Fibroblast of lung (primary cell): ENCODE data around the gene BTK. TPM values are rescaled to one million over a fixed set of nuclear protein-coding genes. Genes with fewer than 3 reads are reported as not detected.

Experiments
- DNase-seq, 2 donors: peaks; one replicate each; pipeline versions ENCODE4 v3.0.0 to v3.0.0-alpha.2; 2010; ENCODE audit warnings: low read depth in 2 of 2
- H2AFZ ChIP-seq: 2 replicates; pipeline ENCODE4 v1.5.1; 2012; ENCODE audit warnings: low read length, control low read depth, inconsistent platforms
- H3K27ac ChIP-seq: 2 replicates; pipeline ENCODE4 v1.5.1; 2011; ENCODE audit warnings: low read length, control low read depth; ENCODE audit not compliant: insufficient read depth
- H3K27me3 ChIP-seq: 2 replicates; pipeline ENCODE4 v1.5.1; 2011; ENCODE audit warnings: mild to moderate bottlenecking, low read length; ENCODE audit not compliant: control insufficient read depth, insufficient read depth
- H3K36me3 ChIP-seq: 2 replicates; pipeline ENCODE4 v1.5.1; 2011; ENCODE audit warnings: low read length; ENCODE audit not compliant: control insufficient read depth, insufficient read depth
- H3K4me1 ChIP-seq: 2 replicates; pipeline ENCODE4 v1.5.1; 2011; ENCODE audit warnings: low read length; ENCODE audit not compliant: control insufficient read depth, insufficient read depth; ENCODE audit errors: extremely low read depth
- H3K4me2 ChIP-seq: 2 replicates; pipeline ENCODE4 v1.5.1; 2011; ENCODE audit warnings: low read length, control low read depth; ENCODE audit not compliant: insufficient read depth; ENCODE audit errors: extremely low read depth
- H3K4me3 ChIP-seq, 4 experiments: fragments of 200-600 bp in 1 of 4; sonication (generic) in 1 of 4; replicated peaks in 1 of 4; 2 replicates each; pipeline ENCODE4 v1.5.1; 2011 to 2016; ENCODE audit warnings: low read length in 4 of 4, low read depth in 3 of 4, mild to moderate bottlenecking in 3 of 4, control low read depth in 2 of 4, inconsistent platforms in 1 of 4, mixed read lengths in 1 of 4; ENCODE audit not compliant: insufficient read depth in 1 of 4; ENCODE audit errors: control extremely low read depth in 1 of 4
- H3K79me2 ChIP-seq: 2 replicates; pipeline ENCODE4 v1.5.1; 2012; ENCODE audit warnings: mild to moderate bottlenecking, low read length, inconsistent platforms; ENCODE audit not compliant: control insufficient read depth, insufficient read depth
- H3K9ac ChIP-seq: 2 replicates; pipeline ENCODE4 v1.5.1; 2011; ENCODE audit warnings: mild to moderate bottlenecking, low read length, control low read depth; ENCODE audit not compliant: insufficient read depth
- H3K9me3 ChIP-seq: 2 replicates; pipeline ENCODE4 v1.5.1; 2012; ENCODE audit warnings: low read depth, low read length; ENCODE audit not compliant: control insufficient read depth, insufficient read depth
- H4K20me1 ChIP-seq: 2 replicates; pipeline ENCODE4 v1.5.1; 2011; ENCODE audit warnings: low read length; ENCODE audit not compliant: control insufficient read depth, insufficient read depth; ENCODE audit errors: extremely low read depth
- EZH2 ChIP-seq: IDR thresholded peaks from 2 replicates; pipeline ENCODE4 v1.5.1; 2012; ENCODE audit warnings: low read length, control low read depth, mild to moderate bottlenecking; ENCODE audit errors: missing control alignments
- polyA plus RNA-seq, 2 donors: library from polyadenylated mRNA; depleted of rRNA in 1 of 2; stranded (reverse) in 1 of 2; unstranded in 1 of 2; fragments of >200 nt; gene quantifications; 2 replicates each; pipeline ENCODE4 v1.2.1, GENCODE V29; 2011 to 2012; ENCODE audit warnings: missing spikeins in 1 of 2
- total RNA-seq: library from RNA; depleted of rRNA; stranded (reverse); fragments of >200 nt; gene quantifications from 2 replicates; pipeline ENCODE4 v1.2.1, GENCODE V29; 2014
- TF ChIP-seq, protein P1 (sequence below), 2 donors: IDR thresholded peaks in 1 of 2; conservative IDR thresholded peaks in 1 of 2; 1 replicate in 1 of 2; 2 replicates in 1 of 2; pipeline ENCODE4 v1.5.1; 2011 to 2012; ENCODE audit warnings: low read length in 2 of 2, control low read depth in 1 of 2, inconsistent platforms in 1 of 2, low read depth in 1 of 2, mild to moderate bottlenecking in 1 of 2

Gene BTK
- total and polyA plus RNA-seq, 2 donors (not counting 1 experiment from before 2014, with no cell fraction given): 0.05 TPM; not detected in 1

DNA sequence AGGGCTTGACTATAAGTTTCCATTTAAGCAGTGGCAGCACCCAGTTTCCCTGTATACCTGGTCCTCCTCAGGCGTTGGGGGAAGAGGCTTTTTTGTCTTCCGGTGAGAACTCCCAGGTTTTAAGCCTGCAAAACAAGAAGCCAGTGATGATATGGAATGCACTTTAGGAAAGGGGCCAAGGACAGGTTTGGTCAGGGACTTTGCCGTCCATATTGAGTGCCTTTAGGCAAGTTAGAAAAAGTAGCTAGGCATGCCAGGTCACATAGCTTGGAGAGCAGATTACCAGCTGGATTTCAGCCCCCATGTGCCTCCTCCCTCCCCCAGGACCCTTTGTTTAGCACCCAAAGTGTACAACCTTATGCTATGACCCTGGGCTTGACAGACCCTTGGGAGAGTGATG is 23.9 kb downstream of the BTK start:
- Histone ChIP-seq H4K20me1 (no peaks in the 10 kb centered on the region), H3K36me3 (no peaks in the 10 kb centered on the region), H3K9ac (no peak overlapping the region), H3K4me2 (no peak overlapping the region), H3K27ac (no peak overlapping the region), H3K4me3 (no peak overlapping the region), H3K4me1 (no peaks in the 10 kb centered on the region), H2AFZ (no peak overlapping the region), H3K9me3 (no peaks in the 10 kb centered on the region), H3K79me2 (no peaks in the 10 kb centered on the region), H3K27me3 (no peaks in the 10 kb centered on the region)
- no peak for DNase-seq
- TF ChIP-seq, protein P1, sequence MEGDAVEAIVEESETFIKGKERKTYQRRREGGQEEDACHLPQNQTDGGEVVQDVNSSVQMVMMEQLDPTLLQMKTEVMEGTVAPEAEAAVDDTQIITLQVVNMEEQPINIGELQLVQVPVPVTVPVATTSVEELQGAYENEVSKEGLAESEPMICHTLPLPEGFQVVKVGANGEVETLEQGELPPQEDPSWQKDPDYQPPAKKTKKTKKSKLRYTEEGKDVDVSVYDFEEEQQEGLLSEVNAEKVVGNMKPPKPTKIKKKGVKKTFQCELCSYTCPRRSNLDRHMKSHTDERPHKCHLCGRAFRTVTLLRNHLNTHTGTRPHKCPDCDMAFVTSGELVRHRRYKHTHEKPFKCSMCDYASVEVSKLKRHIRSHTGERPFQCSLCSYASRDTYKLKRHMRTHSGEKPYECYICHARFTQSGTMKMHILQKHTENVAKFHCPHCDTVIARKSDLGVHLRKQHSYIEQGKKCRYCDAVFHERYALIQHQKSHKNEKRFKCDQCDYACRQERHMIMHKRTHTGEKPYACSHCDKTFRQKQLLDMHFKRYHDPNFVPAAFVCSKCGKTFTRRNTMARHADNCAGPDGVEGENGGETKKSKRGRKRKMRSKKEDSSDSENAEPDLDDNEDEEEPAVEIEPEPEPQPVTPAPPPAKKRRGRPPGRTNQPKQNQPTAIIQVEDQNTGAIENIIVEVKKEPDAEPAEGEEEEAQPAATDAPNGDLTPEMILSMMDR (conservative IDR thresholded peaks at IDR 0.05 in 1 of 2, IDR thresholded peaks at IDR 0.05 in 1 of 2; ENCODE audit: low read depth in 1 of 2, low read length in 2 of 2): no peak
- no peak for TF ChIP-seq EZH2

DNA sequence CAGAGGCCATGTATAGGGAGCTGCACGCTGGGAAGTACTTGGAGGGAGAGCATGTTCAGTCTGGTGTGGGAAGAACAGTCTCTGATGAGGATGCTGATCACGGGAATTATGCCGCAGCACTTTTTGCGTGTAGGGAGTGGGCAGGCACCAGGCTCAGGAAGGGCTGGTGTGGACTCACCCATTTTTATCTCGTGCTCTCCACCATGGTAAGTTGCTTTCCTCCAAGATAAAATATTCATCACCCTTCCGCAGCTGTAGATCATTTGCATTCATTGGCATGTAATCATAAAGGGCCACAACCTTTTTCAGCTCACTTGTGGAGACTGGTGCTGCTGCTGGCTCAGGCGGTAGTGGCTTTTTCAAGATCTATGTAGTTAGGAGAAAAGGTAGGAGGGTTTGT is 25.6 kb downstream of the BTK start:
- Histone ChIP-seq H4K20me1 (no peaks in the 10 kb centered on the region), H3K4me3 (no peak overlapping the region), H3K27me3 (no peaks in the 10 kb centered on the region), H2AFZ (no peak overlapping the region), H3K4me1 (no peaks in the 10 kb centered on the region), H3K9me3 (no peaks in the 10 kb centered on the region), H3K79me2 (no peaks in the 10 kb centered on the region), H3K9ac (no peak overlapping the region), H3K4me2 (no peak overlapping the region), H3K36me3 (no peaks in the 10 kb centered on the region), H3K27ac (no peak overlapping the region)
- DNase-seq: no peak
- TF ChIP-seq, protein P1 (conservative IDR thresholded peaks at IDR 0.05 in 1 of 2, IDR thresholded peaks at IDR 0.05 in 1 of 2; ENCODE audit: low read depth in 1 of 2, low read length in 2 of 2): no peak
- TF ChIP-seq EZH2: no peak

DNA sequence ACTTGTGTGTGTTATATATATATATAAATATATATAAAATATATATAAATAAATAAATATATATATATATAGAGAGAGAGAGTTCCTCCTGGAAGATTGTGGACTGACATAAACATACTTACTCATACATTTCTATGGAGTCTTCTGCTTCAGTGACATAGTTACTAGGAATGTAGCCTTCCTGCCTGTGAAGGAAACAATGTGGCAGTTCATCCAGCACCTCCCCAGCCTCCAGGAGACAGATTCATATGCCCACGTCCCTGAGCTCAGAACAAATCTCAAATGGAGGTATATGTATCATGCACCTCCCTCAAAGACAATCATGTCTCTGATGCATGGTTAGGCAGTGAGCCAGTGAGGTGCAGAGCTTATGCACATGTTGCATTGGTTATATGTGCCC is 26.0 kb downstream of the BTK start:
- Histone ChIP-seq H3K4me3 (no peak overlapping the region), H2AFZ (no peak overlapping the region), H3K36me3 (no peaks in the 10 kb centered on the region), H3K27me3 (no peaks in the 10 kb centered on the region), H3K4me1 (no peaks in the 10 kb centered on the region), H3K9me3 (no peaks in the 10 kb centered on the region), H3K79me2 (no peaks in the 10 kb centered on the region), H3K27ac (no peak overlapping the region), H3K4me2 (no peak overlapping the region), H4K20me1 (no peaks in the 10 kb centered on the region), H3K9ac (no peak overlapping the region)
- TF ChIP-seq, protein P1 (conservative IDR thresholded peaks at IDR 0.05 in 1 of 2, IDR thresholded peaks at IDR 0.05 in 1 of 2; ENCODE audit: low read depth in 1 of 2, low read length in 2 of 2): no peak
- no peak for TF ChIP-seq EZH2
- DNase-seq: peak in 1 of 2 donors; percentile 8
